HG03108 (cell line): Measurements from ENCODE around the gene CDC42BPA.
"Not testable (repeated sequence)": the region's sequence is repeated elsewhere in the genome, so short reads cannot be mapped to it uniquely, and the experiment has no call there.

ENCODE experiments used
- ATAC-seq: cut with Tn5 transposase; IDR thresholded peaks from one replicate; pipeline ENCODE4 v1.9.1; 2021; ENCODE audit warnings: moderate library complexity; ENCODE audit not compliant: unreplicated experiment

Gene CDC42BPA

GRCh38 chr1:227261501-227261900, 56.8 kb downstream of the CDC42BPA start:
- ATAC-seq, result no peak

GRCh38 chr1:227260433-227260832, 57.9 kb downstream of the CDC42BPA start:
- ATAC-seq, result no peak

- no peak for ATAC-seq
Observed at GRCh38 chr1:227257964-227258363, 60.3 kb downstream of the CDC42BPA start.

GRCh38 chr1:227255086-227255732, 63.1 kb downstream of the CDC42BPA start:
- no peak for ATAC-seq

GRCh38 chr1:227253065-227253464, 65.2 kb downstream of the CDC42BPA start:
- ATAC-seq, result no peak

GRCh38 chr1:227245613-227246320, 72.5 kb downstream of the CDC42BPA start:
- ATAC-seq, result no peak

GRCh38 chr1:227244339-227245118, 73.8 kb downstream of the CDC42BPA start:
- ATAC-seq, result no peak

GRCh38 chr1:227242811-227243682, 75.2 kb downstream of the CDC42BPA start:
- ATAC-seq, result no peak

GRCh38 chr1:227240983-227241382, 77.3 kb downstream of the CDC42BPA start:
- ATAC-seq, result no peak

- ATAC-seq, result no peak
Observed at GRCh38 chr1:227234998-227235405, 83.3 kb downstream of the CDC42BPA start.

GRCh38 chr1:227231128-227231527, 87.2 kb downstream of the CDC42BPA start:
- ATAC-seq, result not testable (repeated sequence)

- ATAC-seq, result no peak
Observed at GRCh38 chr1:227228201-227228600, 90.1 kb downstream of the CDC42BPA start.

- no peak for ATAC-seq
Observed at GRCh38 chr1:227227761-227228160, 90.5 kb downstream of the CDC42BPA start.

GRCh38 chr1:227225715-227226346, 92.5 kb downstream of the CDC42BPA start:
- no peak for ATAC-seq

- no peak for ATAC-seq
Observed at GRCh38 chr1:227223171-227223806, 95.0 kb downstream of the CDC42BPA start.

GRCh38 chr1:227219715-227220292, 98.5 kb downstream of the CDC42BPA start:
- no peak for ATAC-seq

- no peak for ATAC-seq
Observed at GRCh38 chr1:227218870-227219573, 99.3 kb downstream of the CDC42BPA start.

GRCh38 chr1:227215863-227216510, 102.3 kb downstream of the CDC42BPA start:
- ATAC-seq, result no peak
